ENCODE results near the gene CPTP. TPM values are rescaled to one million over a fixed set of nuclear protein-coding genes. Genes with fewer than 3 reads are reported as not detected.

The CPTP gene
- total RNA-seq, 1 donor from 2014 or later, result 17.5 TPM

GRCh38 chr1:1309251-1310108 lies 15.1 kb upstream of the CPTP start:
- H3K36me3 Mint-ChIP-seq (ENCODE audit: insufficient read depth), result peaks cover 2% of the 10 kb centered on the region
- no peaks in the 10 kb centered on the region for H3K9me3 Mint-ChIP-seq (ENCODE audit: low read depth)
- no peaks in the 10 kb centered on the region for H3K27me3 Mint-ChIP-seq
- DNase-seq (ENCODE audit: low spot score, unreplicated experiment), result no peak
- peaks cover 14% of the 10 kb centered on the region for H3K4me1 Mint-ChIP-seq (ENCODE audit: low read depth)
- H3K4me3 Mint-ChIP-seq (ENCODE audit: low read depth), result peak overlapping the region; percentile 69
- H3K27ac Mint-ChIP-seq, result no peak overlapping the region
- no peak for TF ChIP-seq CTCF (IDR thresholded peaks at IDR 0.05; ENCODE audit: unreplicated experiment)

GRCh38 chr1:1310109-1310385 lies 14.6 kb upstream of the CPTP start:
- no peaks in the 10 kb centered on the region for H3K9me3 Mint-ChIP-seq (ENCODE audit: low read depth)
- H3K27ac Mint-ChIP-seq, result no peak overlapping the region
- H3K4me3 Mint-ChIP-seq (ENCODE audit: low read depth), result peak overlapping the region; percentile 69
- H3K4me1 Mint-ChIP-seq (ENCODE audit: low read depth), result peaks cover 14% of the 10 kb centered on the region
- no peak for DNase-seq (ENCODE audit: low spot score, unreplicated experiment)
- H3K27me3 Mint-ChIP-seq, result no peaks in the 10 kb centered on the region
- peaks cover 2% of the 10 kb centered on the region for H3K36me3 Mint-ChIP-seq (ENCODE audit: insufficient read depth)
- TF ChIP-seq CTCF (IDR thresholded peaks at IDR 0.05; ENCODE audit: unreplicated experiment), result no peak

GRCh38 chr1:1310476-1311053 lies 14.0 kb upstream of the CPTP start:
- no peaks in the 10 kb centered on the region for H3K9me3 Mint-ChIP-seq (ENCODE audit: low read depth)
- DNase-seq (ENCODE audit: low spot score, unreplicated experiment), result no peak
- H3K36me3 Mint-ChIP-seq (ENCODE audit: insufficient read depth), result peaks cover 2% of the 10 kb centered on the region
- peaks cover 14% of the 10 kb centered on the region for H3K4me1 Mint-ChIP-seq (ENCODE audit: low read depth)
- no peak overlapping the region for H3K27ac Mint-ChIP-seq
- H3K4me3 Mint-ChIP-seq (ENCODE audit: low read depth), result no peak overlapping the region
- no peaks in the 10 kb centered on the region for H3K27me3 Mint-ChIP-seq
- TF ChIP-seq CTCF (IDR thresholded peaks at IDR 0.05; ENCODE audit: unreplicated experiment), result no peak

- TF ChIP-seq CTCF (IDR thresholded peaks at IDR 0.05; ENCODE audit: unreplicated experiment), result no peak
- no peak overlapping the region for H3K27ac Mint-ChIP-seq
Observed at GRCh38 chr1:1311107-1312104, 13.2 kb upstream of the CPTP start.

More at GRCh38 chr1:1311107-1312104, 13.2 kb upstream of the CPTP start:
- Mint-ChIP-seq H3K27me3 (no peaks in the 10 kb centered on the region), H3K36me3 (ENCODE audit: insufficient read depth) (peaks cover 2% of the 10 kb centered on the region), H3K4me1 (ENCODE audit: low read depth) (peaks cover 9% of the 10 kb centered on the region), H3K9me3 (ENCODE audit: low read depth) (no peaks in the 10 kb centered on the region), H3K4me3 (ENCODE audit: low read depth) (no peak overlapping the region)
- no peak for DNase-seq (ENCODE audit: low spot score, unreplicated experiment)

All from progenitor cell of endocrine pancreas (in vitro differentiated cells).